CD1c-positive myeloid dendritic cell (primary cell): ENCODE measurements around the gene PIK3C2G.

Experiments used
- DNase-seq: peaks from one replicate; pipeline ENCODE4 v3.0.0-alpha.2; 2016; ENCODE audit errors: extremely low spot score

The PIK3C2G gene

GRCh38 chr12:18552829-18553228 lies 291.5 kb downstream of the PIK3C2G start:
- DNase-seq, result no peak

GRCh38 chr12:18556161-18556560 lies 294.8 kb downstream of the PIK3C2G start:
- DNase-seq, result no peak

GRCh38 chr12:18559242-18559641 lies 297.9 kb downstream of the PIK3C2G start:
- no peak for DNase-seq

- no peak for DNase-seq
Measured at GRCh38 chr12:18562531-18562930, 301.2 kb downstream of the PIK3C2G start.

GRCh38 chr12:18564306-18564705 lies 303.0 kb downstream of the PIK3C2G start:
- DNase-seq, result no peak

GRCh38 chr12:18567787-18568186 lies 306.5 kb downstream of the PIK3C2G start:
- no peak for DNase-seq

- no peak for DNase-seq
Measured at GRCh38 chr12:18570543-18570942, 309.2 kb downstream of the PIK3C2G start.

- no peak for DNase-seq
Measured at GRCh38 chr12:18576104-18576626, 314.8 kb downstream of the PIK3C2G start.

- no peak for DNase-seq
Measured at GRCh38 chr12:18576648-18577047, 315.3 kb downstream of the PIK3C2G start.

GRCh38 chr12:18578191-18578590 lies 316.9 kb downstream of the PIK3C2G start:
- DNase-seq, result no peak

- DNase-seq, result no peak
Measured at GRCh38 chr12:18580291-18580690, 319.0 kb downstream of the PIK3C2G start.

- no peak for DNase-seq
Measured at GRCh38 chr12:18580706-18581105, 319.4 kb downstream of the PIK3C2G start.

- no peak for DNase-seq
Measured at GRCh38 chr12:18581232-18581962, 320.1 kb downstream of the PIK3C2G start.

- no peak for DNase-seq
Measured at GRCh38 chr12:18583655-18584054, 322.3 kb downstream of the PIK3C2G start.

GRCh38 chr12:18586581-18586980 lies 325.3 kb downstream of the PIK3C2G start:
- no peak for DNase-seq

- DNase-seq, result no peak
Measured at GRCh38 chr12:18589316-18589715, 328.0 kb downstream of the PIK3C2G start.

- DNase-seq, result no peak
Measured at GRCh38 chr12:18591473-18591872, 330.2 kb downstream of the PIK3C2G start.

- DNase-seq, result no peak
Measured at GRCh38 chr12:18595412-18595811, 334.1 kb downstream of the PIK3C2G start.

- no peak for DNase-seq
Measured at GRCh38 chr12:18601962-18602361, 340.6 kb downstream of the PIK3C2G start.

GRCh38 chr12:18612971-18613370 lies 351.7 kb downstream of the PIK3C2G start:
- no peak for DNase-seq

- no peak for DNase-seq
Measured at GRCh38 chr12:18620986-18621385, 359.7 kb downstream of the PIK3C2G start.

GRCh38 chr12:18629445-18629844 lies 368.1 kb downstream of the PIK3C2G start:
- no peak for DNase-seq

- DNase-seq, result no peak
Measured at GRCh38 chr12:18629916-18630315, 368.6 kb downstream of the PIK3C2G start.

GRCh38 chr12:18631339-18631738 lies 370.0 kb downstream of the PIK3C2G start:
- no peak for DNase-seq
